Measurements from ENCODE around the gene TCFL5.

The TCFL5 gene

GRCh38 chr20:62888910-62889309 is 27.3 kb upstream of the TCFL5 start:
- Mint-ChIP-seq H3K4me1 (ENCODE audit: low read depth) (peaks cover 12% of the 10 kb centered on the region), H3K36me3 (ENCODE audit: low read depth) (peaks cover 92% of the 10 kb centered on the region), H3K27ac (no peak overlapping the region), H3K27me3 (no peaks in the 10 kb centered on the region), H3K9me3 (no peaks in the 10 kb centered on the region), H3K4me3 (no peak overlapping the region)
- no peak for DNase-seq

- Mint-ChIP-seq H3K4me3 (no peak overlapping the region), H3K9me3 (no peaks in the 10 kb centered on the region), H3K27ac (peak overlapping the region; percentile 59), H3K4me1 (ENCODE audit: low read depth) (peaks cover 12% of the 10 kb centered on the region), H3K27me3 (no peaks in the 10 kb centered on the region), H3K36me3 (ENCODE audit: low read depth) (peaks cover 86% of the 10 kb centered on the region)
- no peak for DNase-seq
Measured at GRCh38 chr20:62888406-62888805, 26.8 kb upstream of the TCFL5 start.

DNA sequence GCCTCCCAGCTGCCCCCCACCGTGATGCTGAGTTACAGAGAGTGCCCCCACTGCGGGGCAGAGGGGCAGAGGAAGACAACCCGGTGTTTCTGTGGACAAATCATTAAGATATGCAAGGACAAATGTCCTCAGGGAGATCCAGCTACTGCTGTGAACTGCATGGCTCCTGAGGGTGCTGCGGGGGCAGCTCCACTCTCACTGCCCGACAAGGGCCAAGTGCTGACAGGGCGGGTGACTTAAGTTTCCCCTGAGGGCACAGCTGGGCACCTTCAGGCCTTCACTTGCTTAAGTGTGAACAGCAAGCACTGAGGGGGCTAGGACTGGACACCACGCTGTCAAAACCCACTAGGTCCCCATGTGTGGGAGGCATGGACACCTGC is 26.2 kb upstream of the TCFL5 start:
- no peaks in the 10 kb centered on the region for H3K27me3 Mint-ChIP-seq
- H3K27ac Mint-ChIP-seq = peak overlapping the region; percentile 66
- H3K9me3 Mint-ChIP-seq = no peaks in the 10 kb centered on the region
- peaks cover 12% of the 10 kb centered on the region for H3K4me1 Mint-ChIP-seq (ENCODE audit: low read depth)
- peaks cover 81% of the 10 kb centered on the region for H3K36me3 Mint-ChIP-seq (ENCODE audit: low read depth)
- no peak for DNase-seq
- H3K4me3 Mint-ChIP-seq = no peak overlapping the region

DNA sequence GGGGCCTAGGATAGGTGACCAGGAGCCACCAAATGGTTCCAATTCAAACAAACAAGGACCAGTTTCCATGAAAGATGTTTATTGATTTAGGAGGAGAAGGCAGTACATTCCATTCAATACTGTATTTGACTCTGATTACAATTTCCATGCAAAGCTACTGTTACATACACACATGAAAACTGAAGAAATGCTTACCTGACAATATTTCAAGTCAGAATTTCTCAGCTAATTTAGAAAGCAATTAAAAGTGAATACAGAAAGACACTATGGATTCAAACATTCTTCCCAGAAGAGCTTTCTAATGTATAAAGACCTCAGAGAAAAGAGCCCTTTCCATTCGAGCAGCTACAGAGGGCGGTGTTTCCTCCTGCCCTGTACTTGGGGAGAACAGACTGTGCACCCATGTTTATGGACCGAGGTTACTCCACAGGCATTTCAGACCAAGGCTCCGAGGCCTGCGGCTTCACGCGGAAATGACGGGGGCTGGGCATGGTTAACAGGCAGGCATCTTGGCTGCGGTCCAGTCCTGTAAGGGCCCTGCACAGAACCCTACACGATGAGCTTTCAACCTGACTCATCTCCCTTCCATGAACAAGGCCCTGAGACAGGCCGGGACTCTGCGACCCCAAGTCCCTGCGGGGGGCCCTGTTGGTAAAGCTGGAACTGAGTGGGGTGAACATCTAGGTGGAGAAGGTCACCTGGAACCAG is 25.7 kb upstream of the TCFL5 start:
- Mint-ChIP-seq H3K27me3 (no peaks in the 10 kb centered on the region), H3K4me3 (no peak overlapping the region), H3K27ac (peak overlapping the region; percentile 66), H3K4me1 (ENCODE audit: low read depth) (peaks cover 10% of the 10 kb centered on the region), H3K36me3 (ENCODE audit: low read depth) (peaks cover 76% of the 10 kb centered on the region), H3K9me3 (no peaks in the 10 kb centered on the region)
- DNase-seq = no peak

- H3K9me3 Mint-ChIP-seq = no peaks in the 10 kb centered on the region
- H3K27ac Mint-ChIP-seq = peak overlapping the region; percentile 30
- H3K27me3 Mint-ChIP-seq = no peaks in the 10 kb centered on the region
Measured at GRCh38 chr20:62886709-62887058, 25.1 kb upstream of the TCFL5 start.

DNA sequence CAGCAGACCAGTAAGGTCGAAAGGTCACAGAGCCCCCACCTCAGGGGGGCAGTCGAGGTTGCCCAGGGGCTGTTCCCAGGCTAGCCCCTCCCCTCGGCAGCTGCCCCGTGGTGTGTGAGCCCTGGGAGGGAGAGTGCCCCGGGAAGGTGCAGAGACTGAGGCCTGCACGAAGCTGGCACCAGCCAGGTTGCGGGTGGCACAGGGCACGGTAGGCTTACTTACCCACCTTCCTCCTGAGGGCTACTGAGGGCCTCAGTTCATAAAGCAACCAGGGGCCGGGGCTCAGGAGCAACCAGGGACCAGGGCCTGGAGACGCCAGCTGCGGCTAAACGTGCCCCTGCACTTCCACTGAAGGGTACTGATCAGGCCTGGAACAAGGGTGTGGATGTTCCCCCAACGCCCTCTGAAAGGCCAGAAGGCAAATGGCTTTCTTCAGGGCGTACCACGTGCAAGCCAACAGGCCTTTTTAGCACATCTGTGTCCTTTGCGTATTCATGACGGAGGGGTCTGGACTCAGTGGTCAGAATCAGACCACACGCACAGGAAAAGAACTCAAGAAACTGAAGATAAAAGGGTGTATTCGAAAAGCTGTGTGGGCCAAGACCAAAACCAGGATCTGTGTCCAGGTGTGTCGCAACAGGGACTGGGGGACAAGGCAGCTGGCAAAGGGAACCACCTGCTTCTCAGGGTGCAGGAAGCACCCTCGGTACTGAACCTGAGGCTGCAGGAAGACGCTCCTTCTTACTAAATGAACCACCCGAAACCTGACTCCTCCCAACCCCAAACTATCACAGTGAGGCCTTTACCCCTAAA is 24.5 kb upstream of the TCFL5 start:
- H3K27ac Mint-ChIP-seq = peak overlapping the region; percentile 30
- DNase-seq = no peak
- H3K4me1 Mint-ChIP-seq (ENCODE audit: low read depth) = peaks cover 6% of the 10 kb centered on the region
- no peaks in the 10 kb centered on the region for H3K9me3 Mint-ChIP-seq
- no peaks in the 10 kb centered on the region for H3K27me3 Mint-ChIP-seq
- no peak overlapping the region for H3K4me3 Mint-ChIP-seq
- peaks cover 76% of the 10 kb centered on the region for H3K36me3 Mint-ChIP-seq (ENCODE audit: low read depth)

More at GRCh38 chr20:62886709-62887058, 25.1 kb upstream of the TCFL5 start:
- no peak overlapping the region for H3K4me3 Mint-ChIP-seq
- H3K4me1 Mint-ChIP-seq (ENCODE audit: low read depth) = peaks cover 10% of the 10 kb centered on the region
- H3K36me3 Mint-ChIP-seq (ENCODE audit: low read depth) = peaks cover 76% of the 10 kb centered on the region
- no peak for DNase-seq

DNA sequence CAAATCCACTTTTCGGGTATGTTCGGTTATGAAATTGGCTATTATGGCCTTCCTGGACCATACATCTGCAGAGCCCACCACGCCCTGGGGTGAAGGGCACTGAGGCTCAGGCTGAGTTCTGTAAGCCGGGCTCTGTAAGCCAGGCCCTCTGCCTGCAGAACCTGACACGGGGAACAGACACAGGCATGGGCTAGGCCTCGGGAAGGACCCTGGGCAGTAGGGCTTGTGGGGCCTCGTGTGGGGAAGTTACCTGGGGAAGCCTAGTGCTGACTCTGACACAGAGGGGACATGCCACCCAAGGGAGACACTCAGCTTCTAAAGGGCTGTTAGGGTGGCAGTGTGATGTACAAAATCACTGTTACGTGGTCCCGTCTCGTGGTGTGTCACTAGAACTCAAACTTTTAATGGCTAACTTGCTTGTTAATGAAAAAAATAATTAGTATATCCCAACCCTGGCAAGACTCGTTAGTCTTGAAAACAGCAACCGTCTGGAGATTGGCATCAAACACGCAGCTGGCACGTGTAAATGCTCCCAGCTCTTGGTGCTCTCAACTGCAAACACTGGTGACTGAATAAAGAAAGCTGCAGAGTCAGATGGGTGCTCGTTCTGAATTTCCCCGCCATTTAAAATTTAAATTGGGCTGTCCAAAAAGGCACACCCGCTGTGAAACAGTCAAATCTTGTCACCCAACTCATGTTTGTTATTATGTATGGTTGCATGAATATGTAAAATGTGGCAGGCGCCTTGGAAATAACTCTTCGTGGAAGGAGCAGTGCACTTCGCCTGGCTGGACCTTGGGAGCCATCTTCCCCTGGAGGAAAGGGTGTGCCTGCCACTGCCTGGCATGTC is 23.6 kb upstream of the TCFL5 start:
- Mint-ChIP-seq H3K27ac (peak overlapping the region; percentile 33), H3K36me3 (ENCODE audit: low read depth) (peaks cover 70% of the 10 kb centered on the region), H3K27me3 (no peaks in the 10 kb centered on the region), H3K9me3 (no peaks in the 10 kb centered on the region), H3K4me3 (no peak overlapping the region), H3K4me1 (ENCODE audit: low read depth) (peaks cover 6% of the 10 kb centered on the region)
- DNase-seq = no peak

DNA sequence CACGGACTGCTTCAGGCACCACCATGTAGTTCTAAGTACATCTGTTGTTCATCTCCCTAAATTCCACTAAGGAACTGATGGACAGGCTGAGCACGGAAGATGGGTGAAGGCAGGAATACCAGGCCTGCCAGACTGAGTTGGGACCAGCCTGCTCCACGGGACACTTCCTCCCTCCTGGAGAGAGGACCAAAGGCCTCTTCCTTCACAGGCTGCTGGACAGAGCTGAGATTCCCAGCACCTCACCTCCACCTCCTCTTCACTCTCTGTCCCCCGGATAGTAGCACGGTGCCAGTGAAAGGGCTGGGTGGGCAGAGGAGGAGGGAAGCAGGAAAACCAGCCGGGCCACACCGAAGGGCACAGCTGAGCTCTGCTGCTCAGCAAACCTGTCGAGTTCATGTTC is 22.9 kb upstream of the TCFL5 start:
- H3K4me1 Mint-ChIP-seq (ENCODE audit: low read depth) = peaks cover 6% of the 10 kb centered on the region
- H3K27me3 Mint-ChIP-seq = no peaks in the 10 kb centered on the region
- H3K4me3 Mint-ChIP-seq = no peak overlapping the region
- H3K9me3 Mint-ChIP-seq = no peaks in the 10 kb centered on the region
- H3K36me3 Mint-ChIP-seq (ENCODE audit: low read depth) = peaks cover 68% of the 10 kb centered on the region
- peak overlapping the region; percentile 2 for H3K27ac Mint-ChIP-seq
- DNase-seq = no peak

DNA sequence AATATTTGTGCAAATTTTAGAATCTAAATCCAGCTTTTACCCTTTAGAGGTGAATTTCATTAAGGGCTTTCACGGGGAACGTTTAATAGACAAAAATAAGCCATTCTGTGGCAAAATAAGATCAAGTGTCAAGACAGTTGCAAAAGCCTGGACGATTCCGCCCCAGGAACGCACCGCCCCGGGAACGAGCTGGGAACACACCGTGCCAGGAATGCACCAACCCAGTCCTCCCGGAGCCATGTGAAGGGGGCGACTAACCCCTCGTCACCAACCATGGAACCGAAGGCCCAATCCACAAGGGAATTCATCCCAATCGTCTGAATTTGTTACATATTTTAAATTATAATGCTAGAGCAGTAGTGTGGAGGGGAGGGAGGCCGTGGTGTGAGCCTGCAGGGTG is 20.8 kb upstream of the TCFL5 start:
- Mint-ChIP-seq H3K9me3 (no peaks in the 10 kb centered on the region), H3K27ac (no peak overlapping the region), H3K4me1 (ENCODE audit: low read depth) (peaks cover 3% of the 10 kb centered on the region), H3K36me3 (ENCODE audit: low read depth) (peaks cover 56% of the 10 kb centered on the region), H3K4me3 (no peak overlapping the region), H3K27me3 (no peaks in the 10 kb centered on the region)
- DNase-seq = no peak

DNA sequence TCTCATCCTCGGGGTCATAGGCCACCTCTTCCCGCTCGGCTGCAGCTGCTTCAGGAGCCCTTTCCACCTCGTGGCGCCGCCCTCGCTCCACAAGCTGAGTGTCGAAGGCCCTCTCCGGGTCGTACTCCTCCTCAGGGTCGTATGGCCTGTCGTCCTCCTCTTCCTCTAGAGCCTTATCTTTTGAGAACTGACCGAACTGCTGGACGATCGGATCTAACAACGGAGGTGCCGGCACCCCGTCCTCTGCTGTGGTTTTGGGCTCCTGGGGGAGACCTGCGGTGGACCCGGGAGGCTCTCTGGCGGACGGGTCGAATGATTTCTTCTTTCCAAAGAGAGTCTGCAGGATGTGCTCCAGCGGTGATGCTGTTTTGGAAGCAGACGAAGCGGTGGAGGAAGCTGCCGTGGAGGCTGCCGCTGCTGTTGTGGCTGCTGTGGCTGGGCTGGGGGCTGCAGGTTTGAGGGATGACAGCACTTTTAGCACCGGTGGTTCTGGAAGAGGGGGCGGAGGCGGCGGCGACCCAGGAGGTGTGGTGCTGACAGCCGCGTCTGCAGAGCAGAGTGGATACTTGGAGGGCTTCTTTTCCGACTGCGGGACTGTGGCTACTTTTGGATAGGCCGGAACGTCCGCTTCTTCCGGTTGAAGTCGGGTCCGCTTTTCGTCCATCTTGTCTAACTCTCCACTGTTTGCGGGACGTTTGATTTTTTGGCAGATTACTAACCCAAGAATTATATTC is 20.2 kb upstream of the TCFL5 start:
- no peak overlapping the region for H3K4me3 Mint-ChIP-seq
- peak overlapping the region; percentile 81 for H3K27ac Mint-ChIP-seq
- H3K9me3 Mint-ChIP-seq = no peaks in the 10 kb centered on the region
- peaks cover 50% of the 10 kb centered on the region for H3K36me3 Mint-ChIP-seq (ENCODE audit: low read depth)
- no peaks in the 10 kb centered on the region for H3K27me3 Mint-ChIP-seq
- H3K4me1 Mint-ChIP-seq (ENCODE audit: low read depth) = peaks cover 2% of the 10 kb centered on the region
- no peak for DNase-seq

- H3K4me3 Mint-ChIP-seq = no peak overlapping the region
- no peaks in the 10 kb centered on the region for H3K9me3 Mint-ChIP-seq
- DNase-seq = no peak
- no peaks in the 10 kb centered on the region for H3K4me1 Mint-ChIP-seq (ENCODE audit: low read depth)
- H3K27me3 Mint-ChIP-seq = no peaks in the 10 kb centered on the region
- peaks cover 43% of the 10 kb centered on the region for H3K36me3 Mint-ChIP-seq (ENCODE audit: low read depth)
- peak overlapping the region; percentile 81 for H3K27ac Mint-ChIP-seq
Measured at GRCh38 chr20:62880935-62881661, 19.5 kb upstream of the TCFL5 start.

GRCh38 chr20:62880147-62880934 is 18.7 kb upstream of the TCFL5 start:
- Mint-ChIP-seq H3K27ac (no peak overlapping the region), H3K4me1 (ENCODE audit: low read depth) (peaks cover 3% of the 10 kb centered on the region), H3K27me3 (no peaks in the 10 kb centered on the region), H3K36me3 (ENCODE audit: low read depth) (peaks cover 36% of the 10 kb centered on the region), H3K9me3 (no peaks in the 10 kb centered on the region), H3K4me3 (no peak overlapping the region)
- no peak for DNase-seq
